ENCODE measurements around the gene RBP4. TPM values are rescaled to one million over a fixed set of nuclear protein-coding genes. Genes with fewer than 3 reads are reported as not detected.
A peak's percentile ranks its signal among the peaks of the same experiment; 100 is the strongest.

Gene RBP4
- polyA plus RNA-seq, 3 donors, result 0.25 to 0.64 TPM; not detected in 1

DNA sequence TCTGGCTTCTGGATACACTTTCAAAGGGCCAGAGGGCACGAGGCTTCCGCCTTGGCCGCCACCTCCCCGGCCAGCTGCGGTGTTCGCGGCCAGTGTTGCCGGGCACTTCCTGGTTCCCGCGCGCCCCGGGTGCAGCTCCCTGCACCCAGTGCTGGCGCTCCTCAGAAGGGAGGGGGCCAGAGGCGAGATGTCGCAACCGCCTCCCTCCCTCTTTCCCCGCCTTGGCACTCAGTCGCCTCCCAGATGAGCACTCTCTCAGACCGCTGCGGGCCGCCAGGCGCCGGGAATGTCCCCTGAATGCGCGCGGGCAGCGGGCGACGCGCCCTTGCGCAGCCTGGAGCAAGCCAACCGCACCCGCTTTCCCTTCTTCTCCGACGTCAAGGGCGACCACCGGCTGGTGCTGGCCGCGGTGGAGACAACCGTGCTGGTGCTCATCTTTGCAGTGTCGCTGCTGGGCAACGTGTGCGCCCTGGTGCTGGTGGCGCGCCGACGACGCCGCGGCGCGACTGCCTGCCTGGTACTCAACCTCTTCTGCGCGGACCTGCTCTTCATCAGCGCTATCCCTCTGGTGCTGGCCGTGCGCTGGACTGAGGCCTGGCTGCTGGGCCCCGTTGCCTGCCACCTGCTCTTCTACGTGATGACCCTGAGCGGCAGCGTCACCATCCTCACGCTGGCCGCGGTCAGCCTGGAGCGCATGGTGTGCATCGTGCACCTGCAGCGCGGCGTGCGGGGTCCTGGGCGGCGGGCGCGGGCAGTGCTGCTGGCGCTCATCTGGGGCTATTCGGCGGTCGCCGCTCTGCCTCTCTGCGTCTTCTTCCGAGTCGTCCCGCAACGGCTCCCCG, 34.4 kb downstream of the RBP4 start, which contains the start of gene FFAR4:
Gene FFAR4, plus strand, starts transcription at position 231 of the 842 bp plus-strand sequence. Its CDS starts 56 bp downstream, at position 287.
- peaks cover 19 to 37% of the 10 kb centered on the region in 2 donors for H3K27me3 ChIP-seq (ENCODE audit: control insufficient read depth in 2 of 2, insufficient read depth in 2 of 2, low read length in 2 of 2)
- H3K9me3 ChIP-seq (replicated peaks in 1 of 2; ENCODE audit: control insufficient read depth in 1 of 2, insufficient read depth in 1 of 2, low read length in 2 of 2), result peaks cover 0 to 3% of the 10 kb centered on the region in 2 donors
- no peaks in the 10 kb centered on the region for H3K36me3 ChIP-seq (replicated peaks in 1 of 2; ENCODE audit: control insufficient read depth in 1 of 2, insufficient read depth in 2 of 2, low read length in 2 of 2)
- WGBS (ENCODE audit: insufficient coverage), result 1% methylated on average over 85 of the region's 85 CpGs
- Mint-ChIP-seq H3K4me3 (peak within 1 kb of the TSS; percentile 93 to 99), H3K9me3 (peaks cover 0 to 13% (median 7%) of the 10 kb centered on the region in 7 donors), H3K4me1 (peaks cover 48% of the 10 kb centered on the region), H3K27me3 (ENCODE audit: low read depth in 3 of 3) (peaks cover 38 to 51% (median 40%) of the 10 kb centered on the region in 3 donors), H3K27ac (peak within 1 kb of the TSS in 5 of 7 donors; percentile 49 to 82 (median 72)), H3K36me3 (peaks cover 7 to 15% of the 10 kb centered on the region in 2 donors)
- peak; percentile 52 to 71 (median 63) for DNase-seq
- H3K4me2 ChIP-seq (replicated peaks; ENCODE audit: extremely low read depth, low read length, poor library complexity, severe bottlenecking), result peak within 1 kb of the TSS; percentile 93
- TF ChIP-seq, protein P1, sequence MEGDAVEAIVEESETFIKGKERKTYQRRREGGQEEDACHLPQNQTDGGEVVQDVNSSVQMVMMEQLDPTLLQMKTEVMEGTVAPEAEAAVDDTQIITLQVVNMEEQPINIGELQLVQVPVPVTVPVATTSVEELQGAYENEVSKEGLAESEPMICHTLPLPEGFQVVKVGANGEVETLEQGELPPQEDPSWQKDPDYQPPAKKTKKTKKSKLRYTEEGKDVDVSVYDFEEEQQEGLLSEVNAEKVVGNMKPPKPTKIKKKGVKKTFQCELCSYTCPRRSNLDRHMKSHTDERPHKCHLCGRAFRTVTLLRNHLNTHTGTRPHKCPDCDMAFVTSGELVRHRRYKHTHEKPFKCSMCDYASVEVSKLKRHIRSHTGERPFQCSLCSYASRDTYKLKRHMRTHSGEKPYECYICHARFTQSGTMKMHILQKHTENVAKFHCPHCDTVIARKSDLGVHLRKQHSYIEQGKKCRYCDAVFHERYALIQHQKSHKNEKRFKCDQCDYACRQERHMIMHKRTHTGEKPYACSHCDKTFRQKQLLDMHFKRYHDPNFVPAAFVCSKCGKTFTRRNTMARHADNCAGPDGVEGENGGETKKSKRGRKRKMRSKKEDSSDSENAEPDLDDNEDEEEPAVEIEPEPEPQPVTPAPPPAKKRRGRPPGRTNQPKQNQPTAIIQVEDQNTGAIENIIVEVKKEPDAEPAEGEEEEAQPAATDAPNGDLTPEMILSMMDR (IDR thresholded peaks at IDR 0.05), result no peak
- H3K9ac ChIP-seq (ENCODE audit: insufficient read depth, low read length, poor library complexity, severe bottlenecking), result peak within 1 kb of the TSS; percentile 23
- H3K79me2 ChIP-seq (ENCODE audit: insufficient read depth, low read length), result no peaks in the 10 kb centered on the region
- peaks cover 40 to 52% of the 10 kb centered on the region in 2 donors for H3K4me1 ChIP-seq (ENCODE audit: control insufficient read depth in 1 of 2, insufficient read depth in 2 of 2, low read length in 2 of 2)
- no peaks in the 10 kb centered on the region for H4K20me1 ChIP-seq (ENCODE audit: insufficient read depth, low read length)
- H2AFZ ChIP-seq (ENCODE audit: insufficient read depth, low read depth, low read length, poor library complexity, severe bottlenecking), result peak within 1 kb of the TSS; percentile 89
- intact Hi-C loops (cut with micrococcal nuclease), result no loop called here
- peak within 1 kb of the TSS in 1 of 2 donors; percentile 27 for H3K27ac ChIP-seq (ENCODE audit: low read depth in 1 of 2, low read length in 2 of 2)
- H3K4me3 ChIP-seq (replicated peaks in 1 of 3; ENCODE audit: low read depth in 2 of 3, low read length in 3 of 3), result peak within 1 kb of the TSS; percentile 30 to 81 (median 39)

- Histone ChIP-seq H3K4me2 (replicated peaks; ENCODE audit: extremely low read depth, low read length, poor library complexity, severe bottlenecking) (peak overlapping the region; percentile 93), H3K4me1 (ENCODE audit: control insufficient read depth in 1 of 2, insufficient read depth in 2 of 2, low read length in 2 of 2) (peaks cover 39 to 43% of the 10 kb centered on the region in 2 donors), H3K36me3 (replicated peaks in 1 of 2; ENCODE audit: control insufficient read depth in 1 of 2, insufficient read depth in 2 of 2, low read length in 2 of 2) (no peaks in the 10 kb centered on the region), H2AFZ (ENCODE audit: insufficient read depth, low read depth, low read length, poor library complexity, severe bottlenecking) (no peak overlapping the region), H3K9ac (ENCODE audit: insufficient read depth, low read length, poor library complexity, severe bottlenecking) (no peak overlapping the region), H3K27me3 (ENCODE audit: control insufficient read depth in 2 of 2, insufficient read depth in 2 of 2, low read length in 2 of 2) (peaks cover 19 to 37% of the 10 kb centered on the region in 2 donors), H3K27ac (ENCODE audit: low read depth in 1 of 2, low read length in 2 of 2) (no peak overlapping the region), H3K9me3 (replicated peaks in 1 of 2; ENCODE audit: control insufficient read depth in 1 of 2, insufficient read depth in 1 of 2, low read length in 2 of 2) (peaks cover 0 to 3% of the 10 kb centered on the region in 2 donors), H3K4me3 (replicated peaks in 1 of 3; ENCODE audit: low read depth in 2 of 3, low read length in 3 of 3) (no peak overlapping the region), H3K79me2 (ENCODE audit: insufficient read depth, low read length) (no peaks in the 10 kb centered on the region), H4K20me1 (ENCODE audit: insufficient read depth, low read length) (no peaks in the 10 kb centered on the region)
- intact Hi-C loops (cut with micrococcal nuclease), result no loop called here
- 73% methylated on average over 2 of the region's 3 CpGs for WGBS (ENCODE audit: insufficient coverage)
- Mint-ChIP-seq H3K27me3 (ENCODE audit: low read depth in 3 of 3) (peaks cover 38 to 41% (median 39%) of the 10 kb centered on the region in 3 donors), H3K4me3 (peak overlapping the region in 1 of 2 donors; percentile 39), H3K9me3 (peaks cover 0 to 13% (median 7%) of the 10 kb centered on the region in 7 donors), H3K36me3 (peaks cover 7 to 14% of the 10 kb centered on the region in 2 donors), H3K27ac (peak overlapping the region in 3 of 7 donors; percentile 49 to 82 (median 66)), H3K4me1 (peaks cover 40% of the 10 kb centered on the region)
- peak; percentile 19 to 39 (median 27) for DNase-seq
- TF ChIP-seq, protein P1 (IDR thresholded peaks at IDR 0.05), result no peak
Measured at GRCh38 chr10:93565446-93565845, 35.6 kb downstream of the RBP4 start.
